CD4-positive, alpha-beta T cell (primary cell): ENCODE measurements around the gene CHCHD10. TPM values are rescaled to one million over a fixed set of nuclear protein-coding genes. Genes with fewer than 3 reads are reported as not detected.
A peak's percentile ranks its signal among the peaks of the same experiment; 100 is the strongest.

Source experiments
- ATAC-seq: fragments of 200-7000 bp; cut with Tn5 transposase; one replicate; pipeline ENCODE4 v1.10.0; 2022; ENCODE audit warnings: mild to moderate bottlenecking; ENCODE audit not compliant: poor library complexity
- CTCF ChIA-PET: fragments of 350-600 bp; sonication (Branson Sonifier 250); formaldehyde crosslinking; loops from one replicate; lab custom pipeline; 2021; ENCODE audit warnings: antibody characterized with exemption, inconsistent platforms; lab: Charles Lee
- POLR2A ChIA-PET: fragments of 350-600 bp; sonication (Branson Sonifier 250); formaldehyde crosslinking; loops from one replicate; lab custom pipeline; 2021; ENCODE audit warnings: antibody characterized with exemption, inconsistent platforms; lab: Charles Lee
- DNase-seq, 14 experiments: peaks; one replicate each; pipeline ENCODE4 v3.0.0-alpha.2; 2013 to 2020; ENCODE audit warnings: mixed read lengths in 2 of 14
- H3K27ac ChIP-seq, 2 donors: one replicate each; pipeline versions ENCODE4 v1.5.1 to v1.7.0; 2013; ENCODE audit warnings: low read length in 2 of 2, low read depth in 1 of 2, mild to moderate bottlenecking in 1 of 2
- H3K27me3 ChIP-seq, 2 experiments: 1 replicate in 1 of 2; 2 replicates in 1 of 2; pipeline versions ENCODE4 v1.6.1 to v1.7.0; 2013; ENCODE audit warnings: low read length in 2 of 2, control low read depth in 1 of 2, mild to moderate bottlenecking in 1 of 2, moderate library complexity in 1 of 2; ENCODE audit not compliant: insufficient read depth in 2 of 2, control insufficient read depth in 1 of 2
- H3K36me3 ChIP-seq: one replicate; pipeline ENCODE4 v1.6.1; 2013; ENCODE audit warnings: low read length, control low read depth; ENCODE audit not compliant: insufficient read depth
- H3K4me1 ChIP-seq: one replicate; pipeline ENCODE4 v1.6.1; 2013; ENCODE audit warnings: low read length, control low read depth; ENCODE audit not compliant: insufficient read depth
- H3K4me3 ChIP-seq: one replicate; pipeline ENCODE4 v1.5.1; 2013; ENCODE audit warnings: mild to moderate bottlenecking, low read length, moderate library complexity
- H3K9me3 ChIP-seq, 2 experiments: 1 replicate in 1 of 2; 2 replicates in 1 of 2; pipeline versions ENCODE4 v1.6.1 to v1.7.0; 2013; ENCODE audit warnings: low read length in 2 of 2, mild to moderate bottlenecking in 2 of 2, control low read depth in 1 of 2, moderate library complexity in 1 of 2; ENCODE audit not compliant: control insufficient read depth in 1 of 2, insufficient read depth in 1 of 2
- H3K27ac Mint-ChIP-seq: one replicate; pipeline ENCODE4 v1.8.0; 2020; ENCODE audit warnings: mixed read lengths
- H3K27me3 Mint-ChIP-seq: one replicate; pipeline ENCODE4 v1.8.0; 2021; ENCODE audit warnings: mixed read lengths
- H3K36me3 Mint-ChIP-seq: one replicate; pipeline ENCODE4 v1.8.0; 2021; ENCODE audit warnings: low read depth, mixed read lengths
- H3K4me1 Mint-ChIP-seq: one replicate; pipeline ENCODE4 v1.8.0; 2021; ENCODE audit warnings: low read depth, mixed read lengths
- H3K4me3 Mint-ChIP-seq: one replicate; pipeline ENCODE4 v1.8.0; 2020; ENCODE audit warnings: mild to moderate bottlenecking, mixed read lengths
- H3K9me3 Mint-ChIP-seq: one replicate; pipeline ENCODE4 v1.8.0; 2020; ENCODE audit warnings: mixed read lengths
- intact Hi-C, 2 experiments: fragments of 100-400 bp; cut with DNase I in 1 of 2; cut with micrococcal nuclease in 1 of 2; formaldehyde crosslinking; loops; one replicate each; pipeline versions ENCODE4 v1.15.1 to v1.9.0; 2023 to 2025; cut with DNase I, micrococcal nuclease
- total RNA-seq, 174 experiments: library from RNA in 2 of 174; stranded (reverse) in 2 of 174; gene quantifications; one replicate each; pipeline ENCODE4 v1.2.3 and lab custom pipeline; 2021 to 2026
- TF ChIP-seq, protein P1 (sequence below): fragments of 200-600 bp; IDR thresholded peaks from one replicate; pipeline ENCODE4 v1.8.0; 2022; ENCODE audit warnings: antibody characterized with exemption, mild to moderate bottlenecking

Gene CHCHD10
- total RNA-seq, 2 experiments from 2014 or later, result 34.4 to 43.0 TPM

DNA sequence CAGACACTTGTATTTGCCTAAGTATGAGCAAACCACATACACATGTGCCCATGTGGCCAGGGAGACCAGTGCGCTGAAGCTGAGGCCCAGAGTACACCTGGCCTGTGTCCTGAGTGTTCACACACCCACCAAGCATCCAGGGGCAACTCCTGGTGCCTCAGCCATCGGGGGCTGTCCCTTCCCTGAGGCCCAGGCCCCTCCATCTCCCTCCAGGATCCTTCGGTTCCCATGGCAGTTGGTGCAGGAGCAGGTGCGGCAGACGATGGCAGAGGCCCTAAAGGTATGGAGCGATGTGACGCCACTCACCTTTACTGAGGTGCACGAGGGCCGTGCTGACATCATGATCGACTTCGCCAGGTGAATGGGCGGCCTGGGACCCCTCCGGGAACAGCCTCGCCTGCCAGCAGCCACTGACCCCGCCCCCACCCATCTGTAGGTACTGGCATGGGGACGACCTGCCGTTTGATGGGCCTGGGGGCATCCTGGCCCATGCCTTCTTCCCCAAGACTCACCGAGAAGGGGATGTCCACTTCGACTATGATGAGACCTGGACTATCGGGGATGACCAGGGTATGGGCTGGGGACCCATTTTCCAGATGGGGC lies 12.5 kb upstream of the CHCHD10 start:
- no peaks in the 10 kb centered on the region for H3K36me3 Mint-ChIP-seq
- Histone ChIP-seq H3K4me1 (peaks cover 6% of the 10 kb centered on the region), H3K27me3 (no peaks in the 10 kb centered on the region), H3K27ac (no peak overlapping the region), H3K36me3 (no peaks in the 10 kb centered on the region), H3K4me3 (no peak overlapping the region), H3K9me3 (no peaks in the 10 kb centered on the region)
- DNase-seq (no peak), ATAC-seq (no peak)
- intact Hi-C loops, result loop anchor here (10.0 kb wide), 1 partner anchor 235 kb away; the partner anchor contains the start of gene CABIN1 (in 2 of the 2)
- POLR2A ChIA-PET, result no interaction called here
- H3K27me3 Mint-ChIP-seq, result no peaks in the 10 kb centered on the region
- no peak overlapping the region for H3K27ac Mint-ChIP-seq
- TF ChIP-seq, protein P1, sequence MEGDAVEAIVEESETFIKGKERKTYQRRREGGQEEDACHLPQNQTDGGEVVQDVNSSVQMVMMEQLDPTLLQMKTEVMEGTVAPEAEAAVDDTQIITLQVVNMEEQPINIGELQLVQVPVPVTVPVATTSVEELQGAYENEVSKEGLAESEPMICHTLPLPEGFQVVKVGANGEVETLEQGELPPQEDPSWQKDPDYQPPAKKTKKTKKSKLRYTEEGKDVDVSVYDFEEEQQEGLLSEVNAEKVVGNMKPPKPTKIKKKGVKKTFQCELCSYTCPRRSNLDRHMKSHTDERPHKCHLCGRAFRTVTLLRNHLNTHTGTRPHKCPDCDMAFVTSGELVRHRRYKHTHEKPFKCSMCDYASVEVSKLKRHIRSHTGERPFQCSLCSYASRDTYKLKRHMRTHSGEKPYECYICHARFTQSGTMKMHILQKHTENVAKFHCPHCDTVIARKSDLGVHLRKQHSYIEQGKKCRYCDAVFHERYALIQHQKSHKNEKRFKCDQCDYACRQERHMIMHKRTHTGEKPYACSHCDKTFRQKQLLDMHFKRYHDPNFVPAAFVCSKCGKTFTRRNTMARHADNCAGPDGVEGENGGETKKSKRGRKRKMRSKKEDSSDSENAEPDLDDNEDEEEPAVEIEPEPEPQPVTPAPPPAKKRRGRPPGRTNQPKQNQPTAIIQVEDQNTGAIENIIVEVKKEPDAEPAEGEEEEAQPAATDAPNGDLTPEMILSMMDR, result no peak
- CTCF ChIA-PET, result no interaction called here
- H3K4me3 Mint-ChIP-seq, result no peak overlapping the region
- H3K9me3 Mint-ChIP-seq, result no peaks in the 10 kb centered on the region
- H3K4me1 Mint-ChIP-seq, result peaks cover 6% of the 10 kb centered on the region

DNA sequence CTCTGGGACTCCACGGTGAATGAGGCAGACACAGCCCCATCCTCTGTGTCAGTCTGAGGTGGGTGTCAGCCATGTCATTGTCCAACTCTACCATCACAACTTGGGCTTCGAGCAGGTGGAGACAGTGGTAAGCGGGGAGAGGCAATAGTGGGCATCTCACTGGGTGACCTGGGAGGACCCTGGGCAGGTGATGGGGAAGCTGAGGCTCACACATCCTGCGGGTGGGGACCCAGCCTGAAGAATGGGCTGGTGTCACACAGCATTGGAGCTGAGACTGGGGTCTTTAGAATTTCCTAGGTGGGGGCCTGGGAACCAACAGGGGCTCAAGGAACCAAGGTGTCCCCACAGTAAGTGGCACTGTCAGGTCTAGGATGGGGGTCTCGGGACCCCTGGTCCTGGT lies 12.0 kb upstream of the CHCHD10 start:
- Mint-ChIP-seq H3K4me3 (peak overlapping the region; percentile 34), H3K4me1 (peaks cover 6% of the 10 kb centered on the region), H3K27me3 (no peaks in the 10 kb centered on the region), H3K9me3 (no peaks in the 10 kb centered on the region), H3K36me3 (no peaks in the 10 kb centered on the region), H3K27ac (no peak overlapping the region)
- H3K36me3 ChIP-seq, result no peaks in the 10 kb centered on the region
- no peak overlapping the region for H3K4me3 ChIP-seq
- H3K27ac ChIP-seq, result no peak overlapping the region
- no peaks in the 10 kb centered on the region for H3K9me3 ChIP-seq
- ATAC-seq, result no peak
- no peak for DNase-seq
- intact Hi-C loops, result loop anchor here (10.0 kb wide), 1 partner anchor 235 kb away; the partner anchor contains the start of gene CABIN1 (in 2 of the 2)
- POLR2A ChIA-PET, result no interaction called here
- peaks cover 6% of the 10 kb centered on the region for H3K4me1 ChIP-seq
- CTCF ChIA-PET, result no interaction called here
- no peaks in the 10 kb centered on the region for H3K27me3 ChIP-seq
- TF ChIP-seq, protein P1, result no peak

DNA sequence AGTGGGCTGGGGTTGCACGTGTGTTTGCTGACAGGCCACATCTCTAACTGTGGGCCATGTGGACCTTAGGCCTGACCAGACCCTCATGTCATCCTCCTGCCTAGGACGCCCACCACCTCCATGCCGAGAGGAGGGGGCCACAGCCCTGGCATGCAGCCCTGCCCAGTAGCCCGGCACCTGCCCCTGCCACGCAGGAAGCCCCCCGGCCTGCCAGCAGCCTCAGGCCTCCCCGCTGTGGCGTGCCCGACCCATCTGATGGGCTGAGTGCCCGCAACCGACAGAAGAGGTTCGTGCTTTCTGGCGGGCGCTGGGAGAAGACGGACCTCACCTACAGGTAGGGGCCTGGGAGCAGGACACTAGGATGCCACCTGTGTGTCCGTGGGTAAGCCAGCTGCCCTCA lies 11.3 kb upstream of the CHCHD10 start:
- H3K9me3 Mint-ChIP-seq, result no peaks in the 10 kb centered on the region
- no peaks in the 10 kb centered on the region for H3K36me3 ChIP-seq
- H3K9me3 ChIP-seq, result no peaks in the 10 kb centered on the region
- no peak overlapping the region for H3K4me3 ChIP-seq
- H3K36me3 Mint-ChIP-seq, result no peaks in the 10 kb centered on the region
- POLR2A ChIA-PET, result no interaction called here
- DNase-seq (no peak), ATAC-seq (no peak)
- intact Hi-C loops, result no loop called here
- H3K4me1 Mint-ChIP-seq, result peaks cover under 1% of the 10 kb centered on the region
- peaks cover 2% of the 10 kb centered on the region for H3K4me1 ChIP-seq
- CTCF ChIA-PET, result no interaction called here
- TF ChIP-seq, protein P1, result no peak
- H3K27ac ChIP-seq, result no peak overlapping the region
- no peak overlapping the region for H3K4me3 Mint-ChIP-seq
- H3K27me3 ChIP-seq, result no peaks in the 10 kb centered on the region
- no peaks in the 10 kb centered on the region for H3K27me3 Mint-ChIP-seq
- no peak overlapping the region for H3K27ac Mint-ChIP-seq
